BE2C (cell line): Measurements from ENCODE around the gene PITPNC1.

Experiments used
- DNase-seq: peaks from one replicate; pipeline ENCODE4 v3.0.0-alpha.2; 2020
- H3K27me3 ChIP-seq: fragments of 250-450 bp; sonication (Bioruptor Pico); 2 replicates; pipeline ENCODE4 v1.5.1; 2020; ENCODE audit warnings: mild to moderate bottlenecking
- H3K36me3 ChIP-seq: fragments of 250-450 bp; sonication (Bioruptor Pico); 2 replicates; pipeline ENCODE4 v1.5.1; 2020; ENCODE audit warnings: mild to moderate bottlenecking
- H3K4me1 ChIP-seq: fragments of 250-450 bp; sonication (Bioruptor Pico); 2 replicates; pipeline ENCODE4 v1.5.1; 2020
- H3K4me3 ChIP-seq: 2 replicates; pipeline ENCODE4 v1.5.1; 2011; ENCODE audit warnings: low read depth, low read length
- H3K9me3 ChIP-seq: fragments of 250-450 bp; sonication (Bioruptor Pico); 2 replicates; pipeline ENCODE4 v1.5.1; 2020
- CTCF ChIP-seq: IDR thresholded peaks from 2 replicates; pipeline ENCODE4 v1.5.1; 2012; ENCODE audit warnings: mild to moderate bottlenecking, low read depth, low read length

Gene PITPNC1

GRCh38 chr17:67343237-67343636 is 33.8 kb upstream of the PITPNC1 start:
- Histone ChIP-seq H3K9me3 (no peaks in the 10 kb centered on the region), H3K36me3 (peaks cover 78% of the 10 kb centered on the region), H3K27me3 (no peaks in the 10 kb centered on the region), H3K4me1 (peaks cover 6% of the 10 kb centered on the region), H3K4me3 (no peak overlapping the region)
- no peak for TF ChIP-seq CTCF
- no peak for DNase-seq

- H3K36me3 ChIP-seq = peaks cover 86% of the 10 kb centered on the region
- no peak for TF ChIP-seq CTCF
Measured at GRCh38 chr17:67347826-67348225, 29.3 kb upstream of the PITPNC1 start.

GRCh38 chr17:67349420-67349819 is 27.7 kb upstream of the PITPNC1 start:
- Histone ChIP-seq H3K36me3 (peaks cover 86% of the 10 kb centered on the region), H3K9me3 (no peaks in the 10 kb centered on the region), H3K27me3 (no peaks in the 10 kb centered on the region), H3K4me1 (no peaks in the 10 kb centered on the region), H3K4me3 (no peak overlapping the region)
- DNase-seq = no peak
- TF ChIP-seq CTCF = no peak

More at GRCh38 chr17:67347826-67348225, 29.3 kb upstream of the PITPNC1 start:
- Histone ChIP-seq H3K27me3 (no peaks in the 10 kb centered on the region), H3K9me3 (no peaks in the 10 kb centered on the region), H3K4me3 (no peak overlapping the region), H3K4me1 (no peaks in the 10 kb centered on the region)
- DNase-seq = no peak

- no peaks in the 10 kb centered on the region for H3K27me3 ChIP-seq
- no peaks in the 10 kb centered on the region for H3K4me1 ChIP-seq
- H3K36me3 ChIP-seq = peaks cover 83% of the 10 kb centered on the region
- no peak for TF ChIP-seq CTCF
- H3K9me3 ChIP-seq = no peaks in the 10 kb centered on the region
- DNase-seq = no peak
- H3K4me3 ChIP-seq = no peak overlapping the region
Measured at GRCh38 chr17:67353161-67353560, 23.9 kb upstream of the PITPNC1 start.

DNA sequence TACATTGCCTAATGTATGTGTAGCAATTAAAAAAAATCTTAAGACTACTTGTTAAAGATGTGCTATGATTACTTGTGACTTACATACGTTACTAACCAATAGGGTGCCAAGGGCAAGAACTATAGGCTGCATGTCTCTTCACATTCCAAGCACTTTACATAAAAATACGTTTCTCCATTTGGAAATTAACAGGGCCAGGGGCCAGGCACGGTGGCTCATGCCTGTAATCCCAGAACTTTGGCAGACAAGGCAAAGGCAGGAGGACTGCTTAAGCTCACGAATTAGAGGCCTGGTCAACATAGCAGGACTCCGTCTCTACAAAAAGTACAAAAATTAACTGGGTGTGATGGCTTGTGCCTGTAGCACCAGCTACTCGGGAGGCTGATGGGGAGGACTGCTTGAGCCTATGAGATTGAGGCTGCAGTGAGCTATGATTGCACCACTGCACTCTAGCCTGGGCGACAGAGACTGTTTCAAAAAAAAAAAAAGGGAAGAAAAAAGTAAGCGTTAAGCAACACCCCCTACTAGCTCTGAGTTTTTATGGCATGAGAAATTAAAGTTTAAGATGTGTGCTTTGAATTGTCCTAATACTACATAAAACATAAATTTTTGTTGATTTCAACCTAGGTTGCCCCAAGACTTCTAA is 23.0 kb upstream of the PITPNC1 start:
- Histone ChIP-seq H3K4me1 (no peaks in the 10 kb centered on the region), H3K27me3 (no peaks in the 10 kb centered on the region), H3K4me3 (no peak overlapping the region), H3K9me3 (no peaks in the 10 kb centered on the region), H3K36me3 (peaks cover 76% of the 10 kb centered on the region)
- no peak for DNase-seq
- TF ChIP-seq CTCF = no peak

GRCh38 chr17:67358612-67359011 is 18.5 kb upstream of the PITPNC1 start:
- Histone ChIP-seq H3K4me3 (no peak overlapping the region), H3K36me3 (peaks cover 58% of the 10 kb centered on the region), H3K4me1 (no peaks in the 10 kb centered on the region), H3K9me3 (no peaks in the 10 kb centered on the region), H3K27me3 (no peaks in the 10 kb centered on the region)
- TF ChIP-seq CTCF = no peak
- DNase-seq = no peak
